HG03064 (cell line): ENCODE data around the gene RAE1.
"Not testable (repeated sequence)": the region's sequence is repeated elsewhere in the genome, so short reads cannot be mapped to it uniquely, and the experiment has no call there.

ENCODE experiments used
- ATAC-seq: cut with Tn5 transposase; IDR thresholded peaks from one replicate; pipeline ENCODE4 v1.9.1; 2021; ENCODE audit warnings: low read depth; ENCODE audit not compliant: unreplicated experiment

RAE1 gene

DNA sequence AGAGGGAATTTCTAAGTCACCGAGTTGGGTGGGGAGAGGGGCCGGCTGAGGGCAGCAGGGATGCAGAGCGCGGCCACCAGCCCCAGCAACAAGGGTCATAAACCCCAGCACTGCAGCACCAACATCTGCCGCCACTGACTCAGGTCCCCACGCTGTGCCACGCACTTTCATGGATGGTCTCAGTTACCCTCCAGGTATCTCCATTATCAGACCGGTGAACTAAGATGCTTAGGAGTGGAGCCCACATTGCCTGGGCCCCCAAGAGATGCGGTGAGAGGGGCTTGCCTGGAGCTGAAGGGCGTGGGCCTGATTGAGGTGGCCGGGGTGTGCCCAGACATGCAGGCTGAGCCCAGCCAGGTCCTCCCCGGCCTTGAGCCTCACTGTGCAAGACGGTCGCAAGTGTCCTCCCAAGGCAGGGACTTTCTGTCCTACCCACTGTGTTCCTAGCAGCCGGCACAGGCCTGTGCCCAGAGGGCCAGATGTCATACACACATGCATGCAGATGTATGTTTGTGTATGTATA is 59.4 kb downstream of the RAE1 start:
- no peak for ATAC-seq

DNA sequence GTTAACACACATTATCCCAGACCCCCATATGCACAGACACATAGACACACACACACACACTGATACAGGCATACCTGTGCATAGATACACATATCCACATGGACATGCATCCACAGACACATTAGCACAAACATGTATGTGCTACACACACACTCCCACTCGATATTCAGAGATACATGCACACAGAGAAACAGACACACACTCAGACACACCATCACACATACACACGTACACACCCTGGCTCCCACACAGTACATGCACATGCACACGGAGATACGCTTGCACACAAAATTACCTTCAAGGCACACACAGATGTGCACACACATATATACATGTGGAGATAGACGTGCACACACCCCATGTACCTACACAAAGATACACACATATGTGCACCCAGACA is 59.9 kb downstream of the RAE1 start:
- ATAC-seq, result no peak

DNA sequence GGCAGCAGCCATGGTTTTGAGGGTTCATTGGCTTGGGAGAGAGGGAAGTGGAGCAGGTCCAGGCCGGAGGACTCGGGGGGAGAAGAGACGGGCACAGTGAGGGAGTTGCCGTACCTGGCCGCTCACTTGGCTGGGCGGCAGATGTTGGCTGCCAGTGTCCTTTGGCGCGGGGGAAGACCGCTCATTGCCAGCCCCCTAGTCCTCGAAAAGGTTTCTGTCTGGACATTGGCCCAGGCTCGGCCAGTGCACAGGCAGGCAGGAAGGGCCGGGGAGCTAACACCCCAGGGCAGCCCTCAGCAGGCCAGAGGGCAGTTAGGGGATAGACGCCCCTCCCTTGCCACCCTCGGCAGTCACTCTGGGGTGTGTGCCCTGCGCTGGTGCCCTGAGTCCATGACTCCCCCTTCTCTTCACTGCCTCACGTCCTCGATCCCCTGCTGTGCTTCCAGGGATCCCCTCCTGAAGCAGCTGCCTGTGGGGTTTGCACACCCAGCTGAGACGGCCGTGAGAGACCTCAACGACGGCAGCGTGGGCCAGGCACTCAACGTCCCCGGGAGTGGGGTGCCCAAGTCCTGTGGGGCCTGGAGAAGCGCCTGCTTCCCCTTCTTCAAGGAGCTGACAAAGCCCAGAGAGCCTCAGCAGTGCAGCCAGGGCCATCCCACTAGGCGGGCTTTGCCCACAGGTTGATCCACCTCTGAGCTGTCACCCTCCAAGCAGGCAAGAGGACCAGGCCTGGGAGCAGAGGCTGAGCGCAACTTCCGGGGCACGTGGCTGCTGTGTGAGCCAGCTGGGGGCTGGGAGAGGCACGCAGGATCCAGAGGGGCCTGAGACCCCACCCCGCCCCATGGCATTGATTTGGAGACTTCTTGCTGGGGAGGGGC is 60.6 kb downstream of the RAE1 start:
- ATAC-seq, result no peak

DNA sequence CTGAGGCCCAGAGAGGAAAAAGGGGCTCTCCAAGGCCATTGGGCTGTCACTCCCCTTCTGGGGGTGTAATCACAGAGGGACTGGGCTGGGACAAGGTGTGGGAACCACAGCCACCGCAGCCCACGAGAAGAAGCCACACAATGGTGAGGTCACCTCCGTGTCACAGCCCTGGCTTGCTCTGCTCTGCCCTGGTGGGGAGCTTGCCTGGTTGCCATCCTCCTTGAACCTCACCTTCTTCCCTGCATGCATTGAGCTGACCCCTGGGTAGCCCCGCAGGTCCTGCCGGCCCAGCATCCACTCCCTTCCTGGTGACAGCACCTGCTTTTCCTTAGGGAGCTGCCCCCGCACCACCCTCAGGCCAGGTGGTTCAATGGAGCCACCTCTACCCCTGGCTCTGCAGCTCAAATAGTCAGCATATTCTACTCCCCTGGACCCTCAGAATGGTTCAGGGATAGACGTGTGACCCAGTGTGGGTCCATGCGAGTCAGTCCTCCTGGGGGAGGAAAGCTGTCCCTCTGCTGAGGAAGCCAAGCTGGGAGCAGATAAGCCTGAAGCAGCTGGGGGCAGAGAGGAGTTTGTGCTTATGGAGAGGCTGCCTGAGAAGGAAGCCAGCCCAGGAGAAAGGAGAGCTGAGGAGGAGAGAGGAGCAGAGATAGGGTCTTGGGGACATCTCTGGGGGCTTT is 61.4 kb downstream of the RAE1 start:
- ATAC-seq, result no peak

DNA sequence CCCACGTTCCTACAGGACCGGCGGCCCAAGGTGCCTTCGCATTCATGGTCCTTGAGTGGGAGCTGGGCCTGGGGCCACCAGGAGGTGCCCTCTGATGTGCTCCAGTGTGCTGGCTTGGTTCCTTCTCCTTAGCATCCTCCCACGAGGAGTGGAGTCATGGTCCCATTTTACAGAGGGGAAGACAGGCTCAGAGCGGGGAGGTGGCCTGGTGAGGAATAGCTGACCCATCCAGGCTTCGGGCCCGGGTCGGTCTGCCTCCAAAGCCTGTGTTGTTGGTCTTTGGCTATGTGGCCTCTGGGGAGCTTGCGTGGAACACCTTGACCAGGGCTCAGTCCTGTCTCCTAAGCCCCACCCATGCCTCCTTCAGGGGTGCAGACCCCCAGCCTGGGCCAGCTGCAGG is 62.9 kb downstream of the RAE1 start:
- ATAC-seq, result no peak

DNA sequence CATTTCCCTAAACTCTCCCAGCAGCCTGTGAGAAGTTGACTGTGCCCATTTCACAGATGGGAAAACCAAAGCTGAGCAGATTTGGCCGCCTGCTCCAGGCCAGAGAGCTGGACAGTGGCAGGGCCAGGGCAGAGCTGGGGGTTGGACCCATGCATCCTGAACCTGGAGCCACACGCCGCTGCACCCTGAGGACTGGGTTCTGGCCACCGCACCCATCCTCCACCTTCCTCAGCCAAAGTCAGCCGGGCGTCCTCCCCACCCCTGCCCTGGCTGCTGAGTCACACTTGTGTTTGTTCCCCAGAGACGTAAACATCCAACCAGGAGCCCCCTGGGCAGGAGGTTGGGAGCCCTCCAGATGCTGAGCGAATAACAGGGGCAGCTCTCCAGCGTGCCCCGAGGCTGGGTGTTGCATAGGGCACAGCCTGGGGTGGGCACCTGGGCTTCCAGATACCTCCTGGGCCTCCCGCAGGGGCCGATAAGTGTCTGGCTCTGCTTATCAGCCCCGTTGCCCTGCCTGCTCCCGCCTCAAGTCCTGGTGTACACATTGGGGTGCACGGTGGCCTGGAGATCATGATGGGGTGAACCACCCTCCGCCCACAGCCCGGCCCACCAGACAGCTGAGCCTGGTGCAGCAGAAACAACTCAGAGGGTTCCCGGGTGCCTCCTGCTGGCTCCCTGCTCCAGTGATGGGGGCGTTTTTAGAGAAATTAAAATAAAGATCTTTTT is 64.0 kb downstream of the RAE1 start:
- no peak for ATAC-seq

DNA sequence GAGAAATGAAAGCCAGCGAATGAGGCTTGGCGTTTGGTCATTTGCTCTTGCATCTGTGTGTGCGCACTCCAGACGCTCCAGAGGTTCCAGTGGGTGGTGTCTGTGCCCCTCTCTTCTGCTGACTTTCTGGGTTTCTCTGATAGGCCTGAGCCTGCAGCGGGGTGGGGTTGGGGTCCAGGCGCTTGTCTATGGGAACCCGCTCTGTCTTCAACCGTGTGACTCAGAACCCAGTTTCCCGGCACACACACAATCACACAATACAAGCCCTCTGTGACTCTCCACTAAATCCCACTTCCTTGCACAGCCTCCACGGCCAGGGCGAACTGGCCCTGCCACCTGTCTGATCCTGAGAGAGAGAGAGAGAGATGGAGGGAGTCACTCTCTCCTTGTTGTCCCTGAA is 64.7 kb downstream of the RAE1 start:
- ATAC-seq, result no peak

DNA sequence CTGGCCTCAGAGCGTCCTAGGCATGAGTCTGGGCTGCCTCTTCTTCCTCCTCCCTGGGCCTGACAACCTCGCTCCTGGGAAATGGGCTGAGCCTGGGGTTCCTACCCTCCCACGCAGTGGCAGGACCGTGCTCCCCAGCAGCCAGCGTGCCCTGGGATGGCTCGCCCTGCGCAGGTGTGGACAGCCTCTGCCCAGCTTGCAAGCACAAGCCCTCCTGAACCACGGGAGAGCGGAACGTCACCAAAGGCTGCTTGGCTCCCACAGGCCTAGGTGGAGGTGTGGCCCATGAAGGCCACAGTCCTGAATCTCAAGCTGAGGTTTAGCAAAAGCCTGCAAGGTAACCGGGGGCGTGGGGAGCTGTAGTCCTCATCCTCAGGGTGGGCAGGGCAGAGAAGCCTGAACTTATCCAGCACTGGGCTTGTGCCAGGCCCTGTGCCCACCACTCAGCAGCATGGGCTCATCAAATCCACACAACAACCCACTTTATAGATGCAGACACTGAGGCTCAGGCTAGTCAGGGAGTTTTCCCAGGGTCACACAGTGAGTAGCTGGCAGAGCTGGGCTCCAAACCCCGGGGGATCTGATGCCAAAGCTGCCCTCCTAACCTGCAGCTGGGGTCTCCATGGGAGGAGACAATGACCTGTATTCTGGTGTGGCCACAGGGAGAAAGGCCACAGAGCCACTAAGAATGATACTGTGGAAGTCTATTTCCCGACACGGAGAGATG is 65.4 kb downstream of the RAE1 start:
- no peak for ATAC-seq

DNA sequence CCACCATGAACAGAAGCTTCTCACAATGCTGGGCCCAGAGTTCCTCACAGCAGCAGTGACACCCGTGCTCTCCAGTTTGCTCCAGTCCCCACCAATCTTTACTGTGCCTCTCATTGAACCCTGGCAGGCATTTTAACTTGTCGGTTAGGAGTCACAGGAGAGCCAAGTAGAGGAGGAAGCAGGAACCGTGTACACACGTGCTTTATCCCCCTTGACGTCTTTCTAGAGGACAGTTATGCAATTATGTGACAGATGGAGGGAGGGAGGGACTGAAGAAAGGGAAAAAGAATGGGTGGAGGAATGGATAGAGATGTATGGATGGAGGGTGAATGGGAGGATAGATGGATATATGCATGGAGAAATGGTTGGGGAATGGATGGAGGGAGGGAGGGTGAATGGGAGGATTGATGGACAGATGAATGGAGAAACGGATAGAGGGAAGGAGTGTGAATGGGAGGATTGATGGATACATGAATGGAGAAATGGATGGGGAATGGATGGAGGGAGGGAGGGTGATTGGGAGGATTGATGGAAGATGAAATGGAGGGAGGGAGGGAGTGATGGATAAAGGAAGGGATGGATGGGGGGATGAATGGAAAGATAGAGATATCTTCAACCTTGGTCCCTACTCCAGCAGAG is 66.1 kb downstream of the RAE1 start:
- no peak for ATAC-seq

DNA sequence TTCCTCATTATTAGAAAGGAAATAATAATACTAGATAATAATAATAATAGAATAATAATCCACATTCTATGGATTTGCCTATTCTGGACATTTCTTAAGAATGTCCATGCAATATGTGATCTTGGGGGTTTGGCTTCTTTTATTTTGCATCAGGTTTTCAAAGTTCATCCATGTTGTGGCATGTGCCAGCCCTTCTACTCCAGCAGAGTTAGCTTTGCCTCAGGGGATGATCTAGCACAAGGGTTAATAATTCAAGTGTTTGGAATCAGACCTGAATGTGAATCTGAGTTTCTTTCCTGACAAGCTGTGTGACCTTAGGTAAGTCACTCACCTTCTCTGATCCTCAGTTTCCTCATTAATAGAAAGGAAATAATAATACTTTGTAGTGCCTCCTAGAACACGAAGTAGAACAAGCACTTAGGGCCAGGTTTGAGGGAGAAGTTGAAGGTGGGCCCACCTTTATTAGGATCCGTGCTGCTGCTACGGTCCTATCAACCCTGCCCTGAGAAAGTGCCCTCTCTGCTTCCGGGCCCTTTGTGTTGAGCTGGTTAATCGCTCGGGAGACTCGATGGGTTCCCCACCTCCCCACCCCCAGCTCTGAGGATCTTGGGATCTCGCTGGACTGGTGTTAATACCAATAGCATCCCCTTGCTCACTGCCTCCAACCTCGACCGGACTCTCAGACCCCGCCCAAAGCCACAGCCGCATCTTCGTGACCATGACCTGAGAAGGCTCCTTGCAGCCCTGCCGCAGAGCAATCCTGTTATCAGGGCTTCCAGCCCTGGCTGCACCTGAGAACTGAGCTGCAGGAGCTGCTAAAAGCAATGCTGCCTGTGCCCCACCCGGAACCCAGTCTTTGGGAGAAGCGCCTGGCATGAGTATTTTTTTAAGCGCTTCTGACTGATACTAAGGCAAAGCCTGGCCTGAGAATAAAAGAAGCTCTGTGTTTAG is 67.0 kb downstream of the RAE1 start:
- no peak for ATAC-seq

DNA sequence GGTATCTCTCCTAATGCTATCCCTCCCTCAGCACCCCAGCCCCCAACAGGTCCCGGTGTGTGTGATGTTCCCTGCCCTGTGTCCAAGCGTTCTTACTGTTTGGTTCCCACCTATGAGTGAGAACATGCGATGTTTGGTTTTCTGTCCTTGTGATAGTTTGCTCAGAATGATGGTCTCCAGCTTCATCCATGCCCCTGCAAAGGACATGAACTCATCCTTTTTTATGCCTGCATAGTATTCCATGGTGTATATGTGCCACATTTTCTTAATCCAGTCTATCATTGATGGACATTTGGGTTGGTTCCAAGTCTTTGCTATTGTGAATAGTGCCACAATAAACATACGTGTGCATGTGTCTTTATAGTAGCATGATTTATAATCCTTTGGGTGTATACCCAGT is 68.4 kb downstream of the RAE1 start:
- ATAC-seq, result not testable (repeated sequence)

DNA sequence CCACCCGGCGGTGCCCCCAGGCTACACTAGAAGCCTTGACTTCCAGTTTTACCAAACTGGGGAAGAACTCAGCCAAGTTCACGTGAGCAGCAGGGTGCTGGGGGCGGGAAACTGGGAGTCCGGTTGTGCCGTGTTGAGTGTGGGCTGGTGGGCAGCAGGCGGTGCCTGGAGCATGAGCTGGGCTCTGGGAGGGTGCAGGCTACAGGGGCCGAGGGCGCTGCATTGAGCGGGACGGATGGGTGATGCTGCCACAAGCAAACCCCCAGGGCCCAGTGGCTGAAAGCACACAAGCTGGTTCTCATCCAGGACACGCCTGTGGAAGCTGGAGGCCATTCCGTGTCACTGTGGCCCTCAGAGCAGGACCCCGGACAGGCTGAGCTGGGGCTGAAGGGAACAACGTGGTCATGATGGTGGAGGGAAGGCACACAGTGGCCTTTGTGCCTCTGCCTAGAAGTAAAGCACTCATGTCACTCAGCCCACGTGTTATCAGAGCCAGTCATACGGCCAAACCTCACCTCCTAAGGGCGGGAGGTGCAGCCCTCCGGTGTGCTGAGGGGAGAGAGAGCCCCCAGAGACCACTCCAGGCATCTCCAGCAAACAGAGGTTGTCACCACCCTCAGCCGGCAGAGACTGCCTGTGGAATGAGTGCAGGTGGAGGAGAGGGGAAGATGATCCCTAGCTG is 69.7 kb downstream of the RAE1 start:
- no peak for ATAC-seq

DNA sequence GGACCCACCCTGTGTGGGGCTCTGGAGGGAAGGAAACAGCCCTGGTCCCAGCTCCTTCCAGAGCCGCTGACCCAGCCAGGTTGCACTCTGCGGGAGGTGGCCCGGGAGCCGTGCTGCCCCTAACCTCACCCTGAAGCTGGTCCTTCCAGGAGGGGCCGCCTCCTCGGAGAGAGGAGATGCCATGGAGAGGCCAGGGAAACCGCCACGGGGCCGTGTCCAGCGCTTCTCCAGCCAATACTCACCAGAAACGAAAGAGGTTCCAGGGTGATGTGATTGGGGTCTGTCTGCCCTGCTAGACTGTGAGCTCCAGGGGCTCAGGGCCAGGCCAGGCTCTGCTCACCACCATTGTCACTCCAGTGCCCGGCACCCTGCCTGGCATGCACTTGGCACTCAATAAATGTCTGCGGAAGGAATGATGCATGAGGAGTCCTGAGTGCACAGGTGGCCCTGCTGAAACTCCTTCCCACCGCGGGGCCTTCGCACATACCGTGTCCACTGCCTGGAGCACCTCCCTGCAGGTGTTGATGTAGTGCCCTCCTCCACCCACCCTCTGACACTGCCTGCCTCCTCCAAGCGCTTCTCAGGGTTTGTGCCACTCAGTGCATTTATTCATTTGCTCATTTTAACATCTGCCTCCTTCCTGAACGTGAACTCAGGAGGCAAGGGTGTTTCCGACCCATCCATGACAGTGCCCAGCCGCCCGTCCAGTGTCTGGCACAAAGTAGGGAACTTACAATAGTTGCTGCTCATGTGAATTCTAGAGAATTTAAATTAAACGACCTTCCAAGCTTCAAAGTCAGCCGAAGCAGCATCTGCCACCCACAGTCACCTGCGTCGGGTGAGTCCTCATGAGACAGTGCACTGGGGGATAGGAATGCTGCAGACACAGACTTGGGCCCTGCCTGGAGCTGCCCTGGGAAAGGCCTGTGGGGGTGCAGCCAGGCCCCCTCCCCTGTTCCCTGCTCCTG is 70.5 kb downstream of the RAE1 start:
- ATAC-seq, result no peak

DNA sequence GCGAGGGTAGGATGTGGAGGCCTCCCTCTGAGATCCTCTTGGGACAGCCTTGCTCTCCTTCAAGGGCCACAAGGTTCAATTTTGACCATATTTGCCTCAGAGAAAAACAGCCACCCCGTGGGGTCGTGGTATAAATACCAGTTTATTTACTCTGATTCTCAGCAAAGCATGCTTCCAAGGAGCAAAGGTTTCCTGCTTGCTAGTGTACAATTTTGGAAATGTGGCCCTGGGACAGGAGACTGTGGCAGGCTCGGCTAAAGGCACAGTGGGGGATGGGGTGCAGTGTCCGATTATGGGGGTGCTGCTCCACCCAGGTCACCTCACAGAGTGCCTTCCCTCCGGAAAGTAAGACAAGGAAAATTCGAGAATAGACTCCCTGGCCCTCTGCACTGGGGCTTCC is 71.2 kb downstream of the RAE1 start:
- no peak for ATAC-seq

DNA sequence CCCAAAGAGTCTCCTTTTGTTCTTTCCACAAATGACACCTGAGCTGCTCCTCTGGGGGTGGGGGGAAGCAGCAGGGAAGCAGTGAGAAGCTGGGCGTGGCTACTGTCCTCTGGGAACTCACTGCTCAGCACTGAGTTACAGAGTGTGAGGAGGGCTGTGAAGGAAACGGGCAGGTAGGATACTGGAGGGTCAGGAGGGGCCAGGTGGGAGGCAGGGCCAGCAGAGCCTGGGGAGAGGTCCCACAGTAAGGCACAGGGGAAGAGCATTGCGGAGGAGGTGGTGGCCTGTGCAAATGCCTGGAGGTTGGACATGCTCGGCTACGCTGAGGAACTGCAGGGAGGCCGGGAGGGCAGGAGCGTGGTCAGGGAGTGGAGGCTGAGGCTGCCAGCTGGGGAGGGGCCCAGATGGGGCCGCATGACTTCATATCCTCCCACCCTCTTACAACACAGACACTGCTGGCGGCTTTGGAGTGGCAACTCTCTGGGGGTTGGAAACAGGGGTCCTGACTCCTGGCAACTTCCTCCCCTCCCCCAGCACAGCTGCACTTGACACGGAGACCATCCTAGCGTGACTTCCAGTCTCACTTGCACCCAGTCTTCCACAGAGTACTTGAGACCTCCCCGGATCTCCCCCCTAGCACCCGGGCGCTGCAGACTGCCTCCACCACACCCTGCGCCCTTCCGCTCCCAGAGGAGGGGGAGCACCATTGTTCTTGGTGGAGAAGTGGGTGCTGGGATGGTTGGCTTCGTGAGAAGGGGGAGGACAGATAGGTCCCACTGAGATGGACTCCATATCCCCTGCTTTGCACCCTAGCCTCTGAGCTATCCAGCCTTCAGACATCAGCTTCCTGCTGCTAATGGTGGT is 74.3 kb downstream of the RAE1 start:
- ATAC-seq, result no peak

DNA sequence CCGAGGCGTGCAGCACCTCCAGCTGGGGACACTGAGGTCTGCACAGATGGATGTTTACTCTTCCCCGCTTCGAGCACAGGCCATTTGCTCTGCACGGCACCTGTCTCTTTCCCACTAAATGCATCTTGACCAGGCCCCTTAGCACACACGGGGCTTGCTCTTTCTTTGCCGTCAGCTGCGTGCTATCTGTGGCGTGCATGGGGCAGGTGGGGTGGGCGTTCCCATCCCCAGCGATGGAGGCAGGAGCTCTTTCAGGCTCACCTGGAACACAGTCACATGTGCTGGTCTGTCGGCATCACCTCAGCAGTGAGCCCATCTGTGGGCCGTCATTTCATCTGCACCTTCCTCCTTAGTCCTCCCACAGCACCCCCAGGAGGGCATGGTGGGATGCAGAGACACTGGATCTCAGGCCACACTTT is 75.2 kb downstream of the RAE1 start:
- ATAC-seq, result no peak
